Measurements from ENCODE around the gene GRB10. TPM values are rescaled to one million over a fixed set of nuclear protein-coding genes. Genes with fewer than 3 reads are reported as not detected.

Gene GRB10
- total RNA-seq, 2 experiments from 2014 or later = 6.3 to 6.6 TPM

- Mint-ChIP-seq H3K36me3 (ENCODE audit: low read depth) (no peaks in the 10 kb centered on the region), H3K4me3 (no peak overlapping the region), H3K4me1 (ENCODE audit: low read depth) (no peaks in the 10 kb centered on the region), H3K27me3 (ENCODE audit: low read depth) (peaks cover 10% of the 10 kb centered on the region), H3K27ac (no peak overlapping the region), H3K9me3 (ENCODE audit: insufficient read depth) (no peaks in the 10 kb centered on the region)
- ChIA-PET POLR2A (no interaction called here), CTCF (no interaction called here)
- DNase-seq (no peak), ATAC-seq (no peak)
Measured at GRCh38 chr7:50707236-50708006, 75.3 kb downstream of the GRB10 start.

GRCh38 chr7:50706469-50706937 lies 76.2 kb downstream of the GRB10 start:
- no peak overlapping the region for H3K27ac Mint-ChIP-seq
- no peak for ATAC-seq
- H3K4me3 Mint-ChIP-seq = no peak overlapping the region
- POLR2A ChIA-PET = no interaction called here
- H3K36me3 Mint-ChIP-seq (ENCODE audit: low read depth) = no peaks in the 10 kb centered on the region
- peaks cover 7% of the 10 kb centered on the region for H3K27me3 Mint-ChIP-seq (ENCODE audit: low read depth)
- no peak for DNase-seq
- CTCF ChIA-PET = no interaction called here
- no peaks in the 10 kb centered on the region for H3K4me1 Mint-ChIP-seq (ENCODE audit: low read depth)
- no peaks in the 10 kb centered on the region for H3K9me3 Mint-ChIP-seq (ENCODE audit: insufficient read depth)

DNA sequence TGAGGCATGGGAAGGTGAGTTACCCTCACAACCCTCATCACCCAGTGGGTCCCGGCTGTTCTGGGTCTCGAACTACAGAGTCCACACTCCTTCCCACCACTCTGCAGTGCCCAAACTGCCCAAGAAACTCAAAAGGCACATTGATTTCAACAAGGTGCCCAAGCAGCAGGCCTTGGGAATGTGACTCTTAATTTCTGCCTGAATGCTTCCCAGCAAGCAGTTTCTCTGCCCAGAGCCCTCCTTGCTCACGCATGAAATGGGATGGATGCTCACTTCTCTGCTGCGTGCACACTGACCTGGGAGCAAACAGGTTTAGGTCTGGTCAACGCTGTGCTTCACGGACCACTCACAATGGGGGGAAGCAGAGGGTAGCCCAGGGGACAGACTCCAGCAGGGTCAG lies 77.9 kb downstream of the GRB10 start:
- Mint-ChIP-seq H3K4me1 (ENCODE audit: low read depth) (no peaks in the 10 kb centered on the region), H3K27me3 (ENCODE audit: low read depth) (peaks cover 7% of the 10 kb centered on the region), H3K4me3 (no peak overlapping the region), H3K36me3 (ENCODE audit: low read depth) (no peaks in the 10 kb centered on the region), H3K9me3 (ENCODE audit: insufficient read depth) (no peaks in the 10 kb centered on the region), H3K27ac (no peak overlapping the region)
- ATAC-seq (no peak), DNase-seq (no peak)
- POLR2A ChIA-PET = no interaction called here
- CTCF ChIA-PET = interaction anchor here (0.6 to 2.5 kb wide), 2 partner anchors 437 to 456 kb away, joined by 3 to 7 read pairs; no protein-coding TSS in a partner anchor

DNA sequence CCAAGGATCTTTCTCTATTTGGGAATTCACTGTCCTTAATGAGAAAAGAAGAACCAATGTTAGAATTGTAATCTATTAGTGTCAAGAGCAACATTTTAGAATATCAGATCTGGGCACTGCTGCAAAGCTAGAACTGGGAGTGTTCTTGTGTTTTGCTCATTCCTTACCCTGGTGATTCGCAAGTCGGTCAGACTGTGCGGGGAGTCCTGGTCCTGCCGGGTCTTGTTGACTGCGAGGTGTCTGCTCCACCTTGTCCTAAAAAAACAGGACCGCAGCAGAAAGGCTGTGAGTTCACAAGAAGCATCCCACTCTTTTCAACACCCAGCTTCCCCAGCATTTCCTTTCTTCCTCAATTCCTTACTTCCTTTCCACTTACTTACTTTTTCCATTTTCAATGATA lies 79.0 kb downstream of the GRB10 start:
- DNase-seq (no peak), ATAC-seq (no peak)
- ChIA-PET CTCF (interaction anchor here (2.5 kb wide), 1 partner anchor 457 kb away, joined by 7 read pairs; no protein-coding TSS in a partner anchor), POLR2A (no interaction called here)
- Mint-ChIP-seq H3K4me1 (ENCODE audit: low read depth) (no peaks in the 10 kb centered on the region), H3K9me3 (ENCODE audit: insufficient read depth) (no peaks in the 10 kb centered on the region), H3K27ac (no peak overlapping the region), H3K27me3 (ENCODE audit: low read depth) (peaks cover 10% of the 10 kb centered on the region), H3K36me3 (ENCODE audit: low read depth) (no peaks in the 10 kb centered on the region), H3K4me3 (no peak overlapping the region)

DNA sequence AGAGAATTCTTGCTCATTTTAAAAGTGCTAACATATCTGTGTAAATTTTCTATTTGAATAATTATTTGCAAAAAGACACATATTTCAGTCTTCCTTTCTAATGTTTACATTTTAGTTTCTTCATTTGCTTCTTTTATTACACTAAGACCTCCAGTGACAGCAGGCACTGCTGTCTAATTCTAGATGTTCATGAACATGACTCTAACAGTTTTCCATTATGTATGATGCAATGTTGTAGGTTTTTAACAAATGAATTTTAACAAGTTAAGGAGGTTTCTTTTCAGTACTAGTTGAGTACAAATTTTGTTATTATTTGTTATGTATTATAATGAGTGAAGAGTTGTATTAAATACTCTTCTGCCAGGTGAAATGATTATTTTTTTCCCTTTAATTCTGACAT lies 83.6 kb downstream of the GRB10 start:
- no peaks in the 10 kb centered on the region for H3K36me3 Mint-ChIP-seq (ENCODE audit: low read depth)
- peaks cover 5% of the 10 kb centered on the region for H3K4me1 Mint-ChIP-seq (ENCODE audit: low read depth)
- ATAC-seq (no peak), DNase-seq (no peak)
- ChIA-PET CTCF (interaction anchor here (0.6 kb wide), 1 partner anchor 442 kb away, joined by 3 read pairs; no protein-coding TSS in a partner anchor), POLR2A (no interaction called here)
- no peak overlapping the region for H3K4me3 Mint-ChIP-seq
- H3K27ac Mint-ChIP-seq = no peak overlapping the region
- H3K9me3 Mint-ChIP-seq (ENCODE audit: insufficient read depth) = no peaks in the 10 kb centered on the region
- H3K27me3 Mint-ChIP-seq (ENCODE audit: low read depth) = peaks cover 10% of the 10 kb centered on the region

DNA sequence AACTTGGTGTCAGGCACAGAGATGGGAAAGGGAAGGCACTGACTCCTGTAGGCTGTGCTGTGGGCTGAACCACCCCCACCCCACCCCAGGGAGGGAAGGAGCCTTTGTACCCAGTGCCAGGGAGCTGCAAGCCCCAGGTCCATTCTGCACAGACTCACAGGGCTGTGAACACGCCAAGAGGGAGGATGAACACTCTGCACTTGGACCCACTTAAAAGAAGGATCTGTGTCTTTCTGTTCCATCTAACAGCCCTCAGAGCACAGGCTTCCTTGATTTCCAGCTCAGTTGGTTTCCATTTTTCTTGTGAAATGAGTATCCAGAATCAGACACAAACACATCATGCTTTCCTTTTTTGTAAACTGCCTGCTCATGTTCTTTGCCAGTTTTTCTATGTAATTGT lies 84.9 kb downstream of the GRB10 start:
- Mint-ChIP-seq H3K4me1 (ENCODE audit: low read depth) (peaks cover 5% of the 10 kb centered on the region), H3K4me3 (no peak overlapping the region), H3K9me3 (ENCODE audit: insufficient read depth) (no peaks in the 10 kb centered on the region), H3K27ac (no peak overlapping the region), H3K36me3 (ENCODE audit: low read depth) (no peaks in the 10 kb centered on the region), H3K27me3 (ENCODE audit: low read depth) (peaks cover 3% of the 10 kb centered on the region)
- ChIA-PET CTCF (interaction anchor here (1.0 to 1.5 kb wide), 4 partner anchors 443 to 463 kb away, joined by 3 to 7 read pairs (median 4); no protein-coding TSS in a partner anchor), POLR2A (no interaction called here)
- DNase-seq (no peak), ATAC-seq (no peak)

DNA sequence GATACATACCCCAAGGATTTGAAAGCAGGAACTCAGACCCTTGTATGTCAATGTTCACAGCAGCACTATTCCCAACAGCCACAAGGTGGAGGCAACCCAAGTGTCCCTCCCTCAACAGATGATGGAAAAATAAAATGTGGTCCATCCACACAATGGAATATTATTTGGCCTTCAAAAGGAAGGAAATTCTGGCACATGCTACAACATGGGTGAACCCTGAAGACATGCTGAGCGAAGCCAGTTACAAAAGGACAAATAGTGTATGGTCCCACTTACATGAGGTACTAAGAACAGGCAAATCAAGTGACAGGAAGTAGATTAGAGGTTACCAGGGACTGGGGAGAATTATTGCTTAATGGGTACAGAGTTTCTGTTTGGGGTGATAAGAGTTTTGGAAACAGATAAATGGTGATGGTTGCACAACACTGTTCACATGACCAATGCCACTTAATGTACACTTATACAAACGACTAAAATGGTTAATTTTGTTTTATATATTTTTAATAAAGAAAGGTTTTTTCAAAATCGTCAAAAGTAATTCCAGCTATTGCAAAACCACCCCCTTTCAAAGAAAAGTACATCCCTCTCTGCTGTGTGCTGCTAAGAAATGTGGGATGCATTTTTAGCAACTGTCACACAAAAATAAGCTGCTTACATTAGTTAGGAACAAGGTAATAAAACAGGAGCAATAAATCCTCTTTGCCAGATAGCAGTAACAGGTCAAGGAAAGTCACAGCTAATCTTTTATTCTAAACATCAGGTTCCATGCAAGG lies 85.7 kb downstream of the GRB10 start:
- Mint-ChIP-seq H3K9me3 (ENCODE audit: insufficient read depth) (no peaks in the 10 kb centered on the region), H3K4me3 (no peak overlapping the region), H3K27me3 (ENCODE audit: low read depth) (peaks cover 3% of the 10 kb centered on the region), H3K4me1 (ENCODE audit: low read depth) (peaks cover 5% of the 10 kb centered on the region), H3K36me3 (ENCODE audit: low read depth) (no peaks in the 10 kb centered on the region), H3K27ac (no peak overlapping the region)
- ChIA-PET POLR2A (no interaction called here), CTCF (interaction anchor here (0.8 to 1.5 kb wide), 4 partner anchors 229 to 464 kb away, joined by 3 to 7 read pairs (median 4); no protein-coding TSS in a partner anchor)
- peak; percentile 51 for ATAC-seq
- DNase-seq = peak; percentile 35

DNA sequence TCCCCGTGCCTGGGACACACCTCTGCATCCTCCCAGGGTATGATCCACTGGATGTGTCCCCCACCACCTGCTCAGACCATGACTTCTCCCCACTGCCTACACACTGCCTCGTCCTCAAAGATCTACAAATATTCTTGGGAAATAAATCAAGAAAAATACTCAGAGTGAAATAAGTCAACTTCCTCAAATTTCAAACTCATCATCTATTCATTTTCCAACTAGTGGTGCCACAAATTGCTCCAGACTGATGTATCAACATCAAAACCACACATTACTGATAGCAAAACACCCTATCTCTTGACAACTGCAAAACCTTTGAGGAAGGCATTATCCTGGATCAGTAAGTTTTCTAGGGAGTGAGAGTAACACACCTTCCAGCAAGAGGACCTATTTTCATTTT lies 87.7 kb downstream of the GRB10 start:
- Mint-ChIP-seq H3K4me3 (no peak overlapping the region), H3K27ac (no peak overlapping the region)
- POLR2A ChIA-PET = no interaction called here

DNA sequence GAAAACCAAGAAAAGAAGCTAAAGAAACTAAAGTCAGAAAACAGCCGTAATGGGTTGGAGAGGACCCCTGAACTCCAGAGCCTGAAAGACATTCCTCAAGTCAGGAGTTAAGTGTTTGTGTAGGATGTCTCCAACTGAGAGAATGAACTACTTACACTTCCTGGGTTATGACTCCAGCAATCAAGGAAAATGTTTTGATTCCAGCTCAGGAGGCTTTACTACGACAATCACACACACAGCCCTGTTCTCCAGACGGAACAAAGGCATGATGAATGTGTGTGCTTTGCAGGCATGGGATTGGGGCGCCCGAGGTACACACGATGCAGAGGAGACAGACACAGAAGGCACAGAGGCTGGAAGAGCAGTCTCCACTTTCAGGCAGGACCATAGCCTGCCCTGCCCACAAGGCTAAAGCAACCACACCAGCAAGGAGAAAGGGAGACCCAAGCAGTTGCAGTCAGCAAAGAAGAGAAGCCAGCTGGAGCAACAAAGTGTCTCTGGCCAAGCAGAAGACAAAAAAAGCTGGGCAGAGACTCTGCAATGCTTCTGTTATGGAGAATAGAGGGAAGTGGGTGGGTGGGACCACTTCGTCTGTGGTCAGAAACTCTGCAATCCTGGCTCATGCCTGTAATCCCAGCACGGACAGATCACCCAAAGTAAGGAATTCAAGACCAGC lies 89.1 kb downstream of the GRB10 start:
- Mint-ChIP-seq H3K9me3 (ENCODE audit: insufficient read depth) (no peaks in the 10 kb centered on the region), H3K4me3 (no peak overlapping the region), H3K27me3 (ENCODE audit: low read depth) (no peaks in the 10 kb centered on the region), H3K27ac (no peak overlapping the region), H3K4me1 (ENCODE audit: low read depth) (peaks cover 5% of the 10 kb centered on the region), H3K36me3 (ENCODE audit: low read depth) (no peaks in the 10 kb centered on the region)
- ChIA-PET CTCF (interaction anchor here (0.7 kb wide), 1 partner anchor 448 kb away, joined by 5 read pairs; no protein-coding TSS in a partner anchor), POLR2A (no interaction called here)
- ATAC-seq (no peak), DNase-seq (no peak)

More for the DNA sequence above, 87.7 kb downstream of the GRB10 start:
- Mint-ChIP-seq H3K36me3 (ENCODE audit: low read depth) (no peaks in the 10 kb centered on the region), H3K4me1 (ENCODE audit: low read depth) (peaks cover 5% of the 10 kb centered on the region), H3K9me3 (ENCODE audit: insufficient read depth) (no peaks in the 10 kb centered on the region), H3K27me3 (ENCODE audit: low read depth) (peaks cover 3% of the 10 kb centered on the region)
- DNase-seq = no peak
- ATAC-seq = no peak
- CTCF ChIA-PET = no interaction called here

GRCh38 chr7:50690541-50691011 lies 92.1 kb downstream of the GRB10 start:
- CTCF ChIA-PET = interaction anchor here (0.9 kb wide), 1 partner anchor 470 kb away, joined by 4 read pairs; no protein-coding TSS in a partner anchor
- no peak overlapping the region for H3K27ac Mint-ChIP-seq
- no peaks in the 10 kb centered on the region for H3K27me3 Mint-ChIP-seq (ENCODE audit: low read depth)
- no peaks in the 10 kb centered on the region for H3K36me3 Mint-ChIP-seq (ENCODE audit: low read depth)
- ATAC-seq (no peak), DNase-seq (no peak)
- H3K9me3 Mint-ChIP-seq (ENCODE audit: insufficient read depth) = no peaks in the 10 kb centered on the region
- no peak overlapping the region for H3K4me3 Mint-ChIP-seq
- peaks cover 3% of the 10 kb centered on the region for H3K4me1 Mint-ChIP-seq (ENCODE audit: low read depth)
- POLR2A ChIA-PET = no interaction called here

DNA sequence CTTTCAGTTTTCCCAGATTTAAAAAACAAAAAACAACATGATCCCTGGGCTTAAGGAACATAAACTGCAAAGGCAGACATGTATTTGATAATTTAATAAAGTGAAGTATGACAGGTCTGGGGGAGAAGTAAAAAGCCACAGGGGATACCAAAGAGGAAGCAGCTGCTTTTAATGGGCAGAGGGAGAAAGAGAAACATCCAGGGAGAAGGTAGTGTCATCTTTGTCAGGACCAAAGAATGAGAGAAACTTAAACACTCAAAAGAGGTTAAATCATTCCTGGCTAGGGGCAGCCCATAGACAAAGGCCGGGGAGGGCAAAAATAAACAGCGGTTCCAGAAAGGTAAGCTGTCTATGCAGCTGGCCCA lies 94.5 kb downstream of the GRB10 start:
- DNase-seq = no peak
- ChIA-PET CTCF (interaction anchor here (1.0 to 2.0 kb wide), 2 partner anchors 55 to 453 kb away, joined by 3 to 4 read pairs; no protein-coding TSS in a partner anchor), POLR2A (no interaction called here)
- no peak for ATAC-seq
- H3K36me3 Mint-ChIP-seq (ENCODE audit: low read depth) = no peaks in the 10 kb centered on the region
- no peak overlapping the region for H3K4me3 Mint-ChIP-seq
- peaks cover under 1% of the 10 kb centered on the region for H3K27me3 Mint-ChIP-seq (ENCODE audit: low read depth)
- H3K27ac Mint-ChIP-seq = no peak overlapping the region
- peaks cover 3% of the 10 kb centered on the region for H3K4me1 Mint-ChIP-seq (ENCODE audit: low read depth)
- H3K9me3 Mint-ChIP-seq (ENCODE audit: insufficient read depth) = no peaks in the 10 kb centered on the region
